RWPE1 (cell line): ENCODE results near the gene CCDC70.
"Not testable (repeated sequence)": the region's sequence is repeated elsewhere in the genome, so short reads cannot be mapped to it uniquely, and the experiment has no call there.

Experiments used
- CTCF ChIA-PET: fragments of 350-600 bp; sonication (Branson Sonifier 250); formaldehyde crosslinking; extraction: SDS; loops from one replicate; lab custom pipeline; 2021; lab: Yijun Ruan, JAX
- POLR2A ChIA-PET: fragments of 400-600 bp; formaldehyde crosslinking; extraction: SDS; loops from one replicate; lab custom pipeline; 2020; ENCODE audit warnings: antibody characterized with exemption; ENCODE audit not compliant: low non-redundant PET; lab: Yijun Ruan, JAX
- DNase-seq: peaks from one replicate; pipeline ENCODE4 v3.0.0; 2012; ENCODE audit warnings: low spot score
- H3K27ac ChIP-seq: fragments of 450-650 bp; 2 replicates; pipeline ENCODE4 v1.5.1; 2017
- CTCF ChIP-seq: fragments of 450-650 bp; conservative IDR thresholded peaks from 2 replicates; pipeline ENCODE4 v1.5.1; 2017; ENCODE audit warnings: low read depth, mild to moderate bottlenecking

Gene CCDC70

GRCh38 chr13:51823359-51823758 is 38.4 kb upstream of the CCDC70 start:
- no peak overlapping the region for H3K27ac ChIP-seq
- POLR2A ChIA-PET: no interaction called here
- CTCF ChIA-PET: no interaction called here
- TF ChIP-seq CTCF: no peak
- DNase-seq: no peak

- POLR2A ChIA-PET: no interaction called here
- no peak for TF ChIP-seq CTCF
- no peak for DNase-seq
- CTCF ChIA-PET: no interaction called here
- H3K27ac ChIP-seq: no peak overlapping the region
These were observed 37.9 kb upstream of the CCDC70 start for GRCh38 chr13:51823863-51824262.

GRCh38 chr13:51824712-51825111 is 37.1 kb upstream of the CCDC70 start:
- H3K27ac ChIP-seq, POLR2A ChIA-PET: not testable (repeated sequence)
- CTCF ChIA-PET: interaction anchor here (1.3 kb wide), 1 partner anchor 9 kb away, joined by 3 read pairs; no protein-coding TSS in a partner anchor

GRCh38 chr13:51825165-51825592 is 36.6 kb upstream of the CCDC70 start:
- no peak for TF ChIP-seq CTCF
- H3K27ac ChIP-seq: no peak overlapping the region
- POLR2A ChIA-PET: no interaction called here
- DNase-seq: no peak
- CTCF ChIA-PET: interaction anchor here (0.6 to 1.3 kb wide), 3 partner anchors 10 to 1916 kb away, joined by 3 to 5 read pairs (median 3); no protein-coding TSS in a partner anchor

More at GRCh38 chr13:51824712-51825111, 37.1 kb upstream of the CCDC70 start:
- DNase-seq: not testable (repeated sequence)

- TF ChIP-seq CTCF: no peak
- DNase-seq: no peak
- no peak overlapping the region for H3K27ac ChIP-seq
- ChIA-PET CTCF (interaction anchor here (0.6 to 1.3 kb wide), 3 partner anchors 10 to 1916 kb away, joined by 3 to 5 read pairs (median 3); no protein-coding TSS in a partner anchor), POLR2A (no interaction called here)
These were observed 36.0 kb upstream of the CCDC70 start for GRCh38 chr13:51825681-51826254.

GRCh38 chr13:51826606-51827005 is 35.2 kb upstream of the CCDC70 start:
- ChIA-PET CTCF (interaction anchor here (0.6 kb wide), 1 partner anchor 11 kb away, joined by 3 read pairs; no protein-coding TSS in a partner anchor), POLR2A (no interaction called here)
- no peak overlapping the region for H3K27ac ChIP-seq
- DNase-seq: no peak
- no peak for TF ChIP-seq CTCF

GRCh38 chr13:51827254-51827653 is 34.5 kb upstream of the CCDC70 start:
- CTCF ChIA-PET: interaction anchor here (0.6 kb wide), 1 partner anchor 11 kb away, joined by 3 read pairs; no protein-coding TSS in a partner anchor
- no peak overlapping the region for H3K27ac ChIP-seq
- no peak for TF ChIP-seq CTCF
- DNase-seq: no peak
- POLR2A ChIA-PET: no interaction called here
